HCT116 (cell line): Measurements from ENCODE around the gene CAMKMT. TPM values are rescaled to one million over a fixed set of nuclear protein-coding genes. Genes with fewer than 3 reads are reported as not detected.

ENCODE experiments used
- ATAC-seq: fragments of 200-7000 bp; cut with Tn5 transposase; 2 replicates; pipeline ENCODE4 v1.9.1; 2020; ENCODE audit warnings: mild to moderate bottlenecking, moderate library complexity
- BruUV-seq: library from RNA; stranded (reverse); fragments of 400-500 nt; replicated peaks from 2 replicates; lab custom pipeline; 2021; lab: Mats Ljungman, UMichigan
- CTCF ChIA-PET: fragments of 300-600 bp; sonication (Branson Sonifier 250); formaldehyde crosslinking; loops from one replicate; lab custom pipeline; 2021; ENCODE audit warnings: antibody characterized with exemption; lab: Charles Lee
- POLR2A ChIA-PET: fragments of 300-600, 350-600 bp; sonication (Branson Sonifier 250); formaldehyde crosslinking; loops from one replicate; lab custom pipeline; 2021; ENCODE audit warnings: antibody characterized with exemption; lab: Charles Lee
- RAD21 ChIA-PET, 2 experiments: fragments of 300-600 bp; sonication (Branson Sonifier 250); formaldehyde crosslinking; loops; one replicate each; lab custom pipeline; 2023; ENCODE audit warnings: low total read pairs in 2 of 2; ENCODE audit not compliant: uncharacterized antibody in 2 of 2, unreplicated experiment in 2 of 2, low non-redundant PET in 1 of 2; lab: Charles Lee
- DNase-seq: peaks from one replicate; pipeline ENCODE4 v3.0.0-alpha.2; 2010; ENCODE audit warnings: low read depth, low spot score
- H2AFZ ChIP-seq: fragments of 200-600 bp; shearing (Covaris generic), sonication (generic); 2 replicates; pipeline ENCODE4 v1.6.1; 2017; ENCODE audit warnings: low read depth, mixed run types, mixed read lengths, antibody characterized with exemption, low read length; ENCODE audit not compliant: poor library complexity, severe bottlenecking
- H3K27ac ChIP-seq: 2 replicates; pipeline ENCODE4 v1.5.1; 2012; ENCODE audit warnings: low read depth, low read length
- H3K27me3 ChIP-seq: fragments of 200-600 bp; sonication (generic); 2 replicates; pipeline ENCODE4 v1.6.1; 2016; ENCODE audit warnings: mixed run types, low read length, mixed read lengths; ENCODE audit not compliant: insufficient read depth
- H3K36me3 ChIP-seq, 2 experiments: fragments of 200-500 bp in 1 of 2; fragments of 200-600 bp in 1 of 2; sonication (Bioruptor generic) in 1 of 2; sonication (generic) in 1 of 2; 2 replicates each; pipeline versions ENCODE4 v1.5.1 to v1.6.1; 2014 to 2016; ENCODE audit warnings: low read length in 2 of 2, inconsistent platforms in 1 of 2, mixed read lengths in 1 of 2, mixed run types in 1 of 2; ENCODE audit not compliant: insufficient read depth in 2 of 2, control insufficient read depth in 1 of 2
- H3K4me1 ChIP-seq, 2 experiments: fragments of 200-600 bp in 1 of 2; sonication (generic) in 1 of 2; 2 replicates each; pipeline versions ENCODE4 v1.5.1 to v1.6.1; 2012 to 2017; ENCODE audit warnings: low read length in 2 of 2, inconsistent platforms in 1 of 2, mild to moderate bottlenecking in 1 of 2, mixed read lengths in 1 of 2, mixed run types in 1 of 2, moderate library complexity in 1 of 2; ENCODE audit not compliant: insufficient read depth in 2 of 2, control insufficient read depth in 1 of 2
- H3K4me2 ChIP-seq: fragments of 200-600 bp; sonication (generic); 2 replicates; pipeline ENCODE4 v1.6.1; 2017; ENCODE audit warnings: mixed run types, low read length, mixed read lengths
- H3K4me3 ChIP-seq, 2 experiments: fragments of 200-600 bp in 1 of 2; sonication (generic) in 1 of 2; replicated peaks in 1 of 2; 2 replicates each; pipeline ENCODE4 v1.5.1; 2011 to 2016; ENCODE audit warnings: low read length in 2 of 2, control low read depth in 1 of 2, low read depth in 1 of 2, mild to moderate bottlenecking in 1 of 2, mixed read lengths in 1 of 2, mixed run types in 1 of 2
- H3K79me2 ChIP-seq: fragments of 200-600 bp; sonication (generic); 2 replicates; pipeline ENCODE4 v1.6.1; 2017; ENCODE audit warnings: mild to moderate bottlenecking, mixed run types, low read length, moderate library complexity, mixed read lengths; ENCODE audit not compliant: insufficient read depth
- H3K9ac ChIP-seq: fragments of 200-600 bp; sonication (generic); 2 replicates; pipeline ENCODE4 v1.6.1; 2016; ENCODE audit warnings: low read length, mixed read lengths
- H3K9me2 ChIP-seq: fragments of 200-600 bp; sonication (generic), shearing (Covaris generic); 2 replicates; pipeline ENCODE4 v1.6.1; 2017; ENCODE audit warnings: mixed run types, mild to moderate bottlenecking, moderate library complexity; ENCODE audit not compliant: insufficient read depth
- H3K9me3 ChIP-seq, 2 experiments: fragments of 200-500 bp in 1 of 2; fragments of 200-600 bp in 1 of 2; sonication (Bioruptor generic) in 1 of 2; sonication (generic) in 1 of 2; 2 replicates each; pipeline ENCODE4 v1.6.1; 2014 to 2017; ENCODE audit warnings: low read length in 2 of 2, mixed read lengths in 2 of 2, inconsistent platforms in 1 of 2, low read depth in 1 of 2, mild to moderate bottlenecking in 1 of 2, mixed run types in 1 of 2, moderate library complexity in 1 of 2; ENCODE audit not compliant: control insufficient read depth in 1 of 2, insufficient read depth in 1 of 2
- H4K20me1 ChIP-seq: fragments of 200-600 bp; sonication (generic), shearing (Covaris generic); 2 replicates; pipeline ENCODE4 v1.6.1; 2017; ENCODE audit warnings: mixed run types, mild to moderate bottlenecking, moderate library complexity; ENCODE audit not compliant: insufficient read depth
- ATF3 ChIP-seq: IDR thresholded peaks from 2 replicates; pipeline ENCODE4 v1.6.1; 2012
- CBX3 ChIP-seq: IDR thresholded peaks from 2 replicates; pipeline ENCODE4 v1.6.1; 2012; ENCODE audit warnings: low read depth
- CTCF ChIP-seq, 3 experiments: fragments of 200-600 bp in 1 of 3; sonication (generic) in 1 of 3; IDR thresholded peaks in 2 of 3; conservative IDR thresholded peaks in 1 of 3; 2 replicates each; pipeline ENCODE4 v1.5.1; 2012 to 2017; ENCODE audit warnings: low read depth in 2 of 3, low read length in 2 of 3, antibody characterized with exemption in 1 of 3, borderline replicate concordance in 1 of 3, control low read depth in 1 of 3, mild to moderate bottlenecking in 1 of 3, mixed read lengths in 1 of 3, mixed run types in 1 of 3, moderate library complexity in 1 of 3; ENCODE audit not compliant: insufficient read depth in 1 of 3
- EGR1 ChIP-seq: IDR thresholded peaks from 2 replicates; pipeline ENCODE4 v1.6.1; 2012; ENCODE audit warnings: low read depth
- MAX ChIP-seq: IDR thresholded peaks from 2 replicates; pipeline ENCODE4 v1.6.1; 2012
- POLR2AphosphoS5 ChIP-seq: IDR thresholded peaks from 2 replicates; pipeline ENCODE4 v1.6.1; 2011; ENCODE audit warnings: mild to moderate bottlenecking, low read depth, low read length, moderate library complexity
- RAD21 ChIP-seq: IDR thresholded peaks from 2 replicates; pipeline ENCODE4 v1.6.1; 2012; ENCODE audit warnings: low read depth, mild to moderate bottlenecking
- REST ChIP-seq: IDR thresholded peaks from 2 replicates; pipeline ENCODE4 v1.6.1; 2012; ENCODE audit warnings: low read depth
- SP1 ChIP-seq: IDR thresholded peaks from 2 replicates; pipeline ENCODE4 v1.6.1; 2012; ENCODE audit warnings: low read depth
- YY1 ChIP-seq: IDR thresholded peaks from 2 replicates; pipeline ENCODE4 v1.6.1; 2011; ENCODE audit warnings: low read length, low read depth, moderate library complexity, mild to moderate bottlenecking; ENCODE audit not compliant: insufficient replicate concordance; ENCODE audit errors: extremely low read depth
- ZNF274 ChIP-seq: fragments of 200-500 bp; sonication (Bioruptor generic); IDR thresholded peaks from 2 replicates; pipeline ENCODE4 v1.6.1; 2014; ENCODE audit warnings: mild to moderate bottlenecking, low read depth, low read length, inconsistent platforms
- intact Hi-C: fragments of 100-400 bp; cut with micrococcal nuclease; formaldehyde crosslinking; loops from 2 replicates; pipeline ENCODE4 v1.10.0; 2022
- total RNA-seq: library from RNA; stranded (reverse); gene quantifications from one replicate; pipeline ENCODE4 v1.2.1, GENCODE V29; 2021; ENCODE audit not compliant: unreplicated experiment

The CAMKMT gene
- total RNA-seq, 1 experiment from 2014 or later, result 10.6 TPM

- H3K27me3 ChIP-seq, result no peaks in the 10 kb centered on the region
- intact Hi-C loops, result no loop called here
- no peaks in the 10 kb centered on the region for H3K9me2 ChIP-seq
- H3K27ac ChIP-seq, result no peak overlapping the region
- no peaks in the 10 kb centered on the region for H3K36me3 ChIP-seq
- CTCF ChIA-PET, result interaction anchor here (0.6 kb wide), 1 partner anchor 63 kb away, joined by 3 read pairs; no protein-coding TSS in a partner anchor
- POLR2A ChIA-PET, result interaction anchor here (0.6 kb wide), 1 partner anchor 119 kb away, joined by 3 read pairs; no protein-coding TSS in a partner anchor
- no peak for ATAC-seq
- H3K4me2 ChIP-seq, result no peak overlapping the region
- H3K4me1 ChIP-seq, result no peaks in the 10 kb centered on the region
- BruUV-seq, result no TSS peak
- no peak overlapping the region for H3K9ac ChIP-seq
- no peak overlapping the region for H3K4me3 ChIP-seq
- no peaks in the 10 kb centered on the region for H3K79me2 ChIP-seq
- H3K9me3 ChIP-seq, result no peaks in the 10 kb centered on the region
- no peak overlapping the region for H2AFZ ChIP-seq
- RAD21 ChIA-PET, result no interaction called here
- H4K20me1 ChIP-seq, result no peaks in the 10 kb centered on the region
- DNase-seq, result no peak
- TF ChIP-seq MAX (no peak), RAD21 (no peak), REST (no peak), ATF3 (no peak), EGR1 (no peak), ZNF274 (no peak), CTCF (IDR thresholded peaks at IDR 0.05 in 2 of 3, conservative IDR thresholded peaks at IDR 0.05 in 1 of 3; ENCODE audit: borderline replicate concordance in 1 of 3, insufficient read depth in 1 of 3, low read depth in 2 of 3, low read length in 2 of 3) (no peak), SP1 (no peak), YY1 (no peak), POLR2AphosphoS5 (no peak), CBX3 (no peak)
Observed at GRCh38 chr2:44706681-44707553, 345.2 kb downstream of the CAMKMT start.
